OCI-LY3 (cell line): ENCODE measurements around the gene RAPGEF3.

Experiments
- CTCF ChIP-seq: fragments of 200-600, 300-600 bp; sonication (generic); IDR thresholded peaks from 2 replicates; pipeline ENCODE4 v1.5.1; 2014; ENCODE audit warnings: antibody characterized with exemption, low read length, low read depth
- EZH2phosphoT487 ChIP-seq: fragments of 200-600 bp; shearing (Covaris generic); IDR thresholded peaks from 2 replicates; pipeline ENCODE4 v1.6.1; 2018; ENCODE audit warnings: antibody characterized with exemption, mixed run types, low read depth

GRCh38 chr12:47746523-47746922 is 12.2 kb downstream of the RAPGEF3 start:
- TF ChIP-seq CTCF (no peak), EZH2phosphoT487 (no peak)
